GM08714 (cell line): ENCODE data around the gene GPR55.

ENCODE experiments used
- H3K4me3 ChIP-seq: fragments of 200-500 bp; sonication (Bioruptor generic); 2 replicates; pipeline ENCODE4 v1.5.1; 2014; ENCODE audit warnings: mild to moderate bottlenecking, low read length, inconsistent platforms
- ZNF274 ChIP-seq: IDR thresholded peaks from 2 replicates; pipeline ENCODE4 v1.6.1; 2012; ENCODE audit warnings: mild to moderate bottlenecking, low read depth, low read length

GPR55 gene

GRCh38 chr2:230898016-230898712, 26.9 kb downstream of the GPR55 start:
- TF ChIP-seq ZNF274, result no peak
- H3K4me3 ChIP-seq, result no peak overlapping the region

- no peak for TF ChIP-seq ZNF274
Observed at GRCh38 chr2:230896346-230897115, 28.5 kb downstream of the GPR55 start.

GRCh38 chr2:230895536-230896345, 29.3 kb downstream of the GPR55 start:
- no peak overlapping the region for H3K4me3 ChIP-seq
- TF ChIP-seq ZNF274, result no peak

More at GRCh38 chr2:230896346-230897115, 28.5 kb downstream of the GPR55 start:
- no peak overlapping the region for H3K4me3 ChIP-seq

- no peak overlapping the region for H3K4me3 ChIP-seq
Observed at GRCh38 chr2:230893841-230894781, 30.9 kb downstream of the GPR55 start.

GRCh38 chr2:230893338-230893737, 31.7 kb downstream of the GPR55 start:
- no peak overlapping the region for H3K4me3 ChIP-seq
- no peak for TF ChIP-seq ZNF274

More at GRCh38 chr2:230893841-230894781, 30.9 kb downstream of the GPR55 start:
- TF ChIP-seq ZNF274, result no peak

- no peak for TF ChIP-seq ZNF274
- no peak overlapping the region for H3K4me3 ChIP-seq
Observed at GRCh38 chr2:230891509-230891908, 33.5 kb downstream of the GPR55 start.

- H3K4me3 ChIP-seq, result no peak overlapping the region
- no peak for TF ChIP-seq ZNF274
Observed at GRCh38 chr2:230891064-230891463, 34.0 kb downstream of the GPR55 start.

- no peak for TF ChIP-seq ZNF274
- no peak overlapping the region for H3K4me3 ChIP-seq
Observed at GRCh38 chr2:230890646-230891045, 34.4 kb downstream of the GPR55 start.

- no peak for TF ChIP-seq ZNF274
- no peak overlapping the region for H3K4me3 ChIP-seq
Observed at GRCh38 chr2:230889911-230890601, 35.0 kb downstream of the GPR55 start.

- no peak overlapping the region for H3K4me3 ChIP-seq
- TF ChIP-seq ZNF274, result no peak
Observed at GRCh38 chr2:230888824-230889400, 36.1 kb downstream of the GPR55 start.

- H3K4me3 ChIP-seq, result no peak overlapping the region
- no peak for TF ChIP-seq ZNF274
Observed at GRCh38 chr2:230887342-230887741, 37.7 kb downstream of the GPR55 start.

GRCh38 chr2:230886671-230887071, 38.4 kb downstream of the GPR55 start:
- no peak for TF ChIP-seq ZNF274
- no peak overlapping the region for H3K4me3 ChIP-seq

GRCh38 chr2:230886206-230886605, 38.8 kb downstream of the GPR55 start:
- no peak overlapping the region for H3K4me3 ChIP-seq
- TF ChIP-seq ZNF274, result no peak
